Left lung (tissue), 10 donors: ENCODE measurements around the gene ZNF846. TPM values are rescaled to one million over a fixed set of nuclear protein-coding genes. Genes with fewer than 3 reads are reported as not detected.

ENCODE experiments used
- ATAC-seq: fragments of 200-7000 bp; cut with Tn5 transposase; one replicate; pipeline ENCODE4 v1.9.1; 2020; ENCODE audit warnings: moderate library complexity
- DNase-seq, 4 donors: peaks; one replicate each; pipeline ENCODE4 v3.0.0-alpha.2; 2013 to 2020
- H3K27ac ChIP-seq, 2 donors: fragments of 200-600 bp; sonication (generic) in 1 of 2; one replicate each; pipeline versions ENCODE4 v1.5.0 to v1.8.0; 2020 to 2021
- H3K27me3 ChIP-seq, 2 donors: fragments of 200-600 bp; sonication (generic) in 1 of 2; one replicate each; pipeline versions ENCODE4 v1.5.0 to v1.8.0; 2020 to 2021
- H3K36me3 ChIP-seq, 2 donors: fragments of 200-600 bp; sonication (generic) in 1 of 2; one replicate each; pipeline versions ENCODE4 v1.5.0 to v1.8.0; 2020 to 2021
- H3K4me1 ChIP-seq, 2 donors: fragments of 200-600 bp; one replicate each; pipeline ENCODE4 v1.8.0; 2021
- H3K4me3 ChIP-seq, 2 donors: fragments of 200-600 bp; sonication (generic) in 1 of 2; one replicate each; pipeline versions ENCODE4 v1.5.0 to v1.8.0; 2020 to 2021; ENCODE audit warnings: mild to moderate bottlenecking in 1 of 2
- H3K9me3 ChIP-seq, 2 donors: fragments of 200-600 bp; sonication (generic) in 1 of 2; one replicate each; pipeline versions ENCODE4 v1.5.0 to v1.8.0; 2020 to 2021
- CTCF ChIP-seq, 2 donors: fragments of 200-600 bp; sonication (generic) in 1 of 2; IDR thresholded peaks; one replicate each; pipeline versions ENCODE4 v1.5.0 to v1.8.0; 2021; ENCODE audit warnings: antibody characterized with exemption in 2 of 2
- intact Hi-C, 2 donors: fragments of 100-400 bp; cut with DNase I; formaldehyde crosslinking; loops; one replicate each; pipeline versions ENCODE4 v1.11.2 to v1.14.2; 2022
- polyA plus RNA-seq, 6 donors: library from polyadenylated mRNA; unstranded; fragments of 120-200 nt; gene quantifications; one replicate each; pipeline ENCODE4 v1.2.1, GENCODE V29; 2013; ENCODE audit not compliant: insufficient read length in 6 of 6
- total RNA-seq, 2 donors: library from RNA; stranded (reverse); fragmentation: NEBNext Ultra II Directional; extraction: Animal tissue kit (Norgen Biotek cat#: 25700); gene quantifications; one replicate each; pipeline ENCODE4 v1.2.1, GENCODE V29; 2021
- donor health status: DM: no; HTN: yes; CAD: no.
- donor health status: DM: no; HTN: no; CAD: no.

ZNF846 gene
- total and polyA plus RNA-seq, 8 donors = 13.2 to 46.2 (median 38.1) TPM

- DNase-seq = no peak
- intact Hi-C loops = no loop called here
- TF ChIP-seq CTCF (IDR thresholded peaks at IDR 0.05) = no peak
- Histone ChIP-seq H3K27me3 (no peaks in the 10 kb centered on the region), H3K4me3 (no peak overlapping the region), H3K36me3 (no peaks in the 10 kb centered on the region), H3K4me1 (no peaks in the 10 kb centered on the region), H3K9me3 (peaks cover 0 to 10% of the 10 kb centered on the region in 2 donors), H3K27ac (no peak overlapping the region)
- ATAC-seq = no peak
These were observed 62.7 kb downstream of the ZNF846 start for GRCh38 chr19:9705836-9706235.

GRCh38 chr19:9702186-9702585 lies 66.4 kb downstream of the ZNF846 start:
- Histone ChIP-seq H3K27ac (no peak overlapping the region), H3K36me3 (no peaks in the 10 kb centered on the region), H3K4me1 (no peaks in the 10 kb centered on the region), H3K9me3 (no peaks in the 10 kb centered on the region), H3K4me3 (no peak overlapping the region), H3K27me3 (no peaks in the 10 kb centered on the region)
- no peak for DNase-seq
- intact Hi-C loops = no loop called here
- TF ChIP-seq CTCF (IDR thresholded peaks at IDR 0.05) = no peak
- ATAC-seq = no peak

Other genes with a start within 250 kb of the ZNF846 start
- 10 to 100 TPM; 16.1 to 18.3 TPM for gene ZNF426, start 230.1 kb downstream of the ZNF846 start, total RNA-seq
- gene ZNF426, start 230.1 kb downstream of the ZNF846 start, polyA plus RNA-seq = 10 to 100 TPM; 20.2 to 27.1 (median 22.7) TPM
- gene ZNF121, start 184.2 kb downstream of the ZNF846 start, total RNA-seq = 10 to 100 TPM; 24.4 to 34.1 TPM
- gene ZNF121, start 184.2 kb downstream of the ZNF846 start, polyA plus RNA-seq = 10 to 100 TPM; 22.4 to 37.3 (median 27.7) TPM
- gene ZNF561, start 147.5 kb downstream of the ZNF846 start, total RNA-seq = 10 to 100 TPM; 40.1 to 43.9 TPM
- 10 to 100 TPM; 53.3 to 73.4 (median 63.1) TPM for gene ZNF561, start 147.5 kb downstream of the ZNF846 start, polyA plus RNA-seq
- 10 to 100 TPM; 33.7 to 36.4 TPM for gene ZNF562, start 93.6 kb downstream of the ZNF846 start, total RNA-seq
- gene ZNF562, start 93.6 kb downstream of the ZNF846 start, polyA plus RNA-seq = 10 to 100 TPM; 25.4 to 27.8 (median 27.3) TPM
- gene FBXL12, start 50.3 kb upstream of the ZNF846 start, total RNA-seq = 10 to 100 TPM; 22.3 to 23.5 TPM
- gene FBXL12, start 50.3 kb upstream of the ZNF846 start, polyA plus RNA-seq = 10 to 100 TPM; 32.3 to 40.5 (median 35.6) TPM
- 100 to 1,000 TPM; 260 to 301 TPM for gene UBL5, start 59.2 kb upstream of the ZNF846 start, total RNA-seq
- gene UBL5, start 59.2 kb upstream of the ZNF846 start, polyA plus RNA-seq = 100 to 1,000 TPM; 220 to 251 (median 235) TPM
- gene PIN1, start 66.6 kb upstream of the ZNF846 start, total RNA-seq = 10 to 100 TPM; 57.5 to 67.2 TPM
- 10 to 100 TPM; 43.1 to 62.6 (median 52.6) TPM for gene PIN1, start 66.6 kb upstream of the ZNF846 start, polyA plus RNA-seq
- 10 to 100 TPM in 1 of 2 donors, 1 to 10 TPM in 1; 7.6 to 10.4 TPM for gene OLFM2, start 167.8 kb upstream of the ZNF846 start, total RNA-seq
- gene OLFM2, start 167.8 kb upstream of the ZNF846 start, polyA plus RNA-seq = 10 to 100 TPM; 25.1 to 33.9 (median 29.8) TPM
- gene COL5A3, start 241.8 kb upstream of the ZNF846 start, total RNA-seq = 10 to 100 TPM; 15.9 to 21.9 TPM
- gene COL5A3, start 241.8 kb upstream of the ZNF846 start, polyA plus RNA-seq = 1 to 10 TPM; 4.5 to 8.0 (median 5.4) TPM
- gene RDH8, start 244.7 kb upstream of the ZNF846 start, total RNA-seq = not detected
- not detected for gene RDH8, start 244.7 kb upstream of the ZNF846 start, polyA plus RNA-seq